Measurements from ENCODE around the gene TRABD2B.

TRABD2B gene

DNA sequence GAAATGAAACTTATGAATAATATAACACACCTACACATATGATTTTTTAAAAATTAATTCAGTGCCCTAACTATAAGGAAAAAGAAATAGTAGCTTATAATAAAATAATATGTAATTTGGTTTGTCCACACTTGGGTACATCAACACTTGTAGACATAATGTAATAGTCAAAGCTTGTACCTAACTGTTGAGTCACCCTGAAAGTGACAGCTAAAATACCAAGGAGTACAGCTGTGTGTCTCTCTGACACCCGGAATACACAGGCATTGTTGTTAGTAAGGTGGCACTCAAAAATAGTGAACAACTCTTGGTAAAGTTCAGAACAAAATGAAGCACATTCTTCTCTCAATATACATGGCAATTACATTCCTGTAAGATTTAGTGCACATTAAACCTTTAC is 243.4 kb downstream of the TRABD2B start:
- DNase-seq: no peak
- intact Hi-C loops (cut with DNase I): no loop called here

DNA sequence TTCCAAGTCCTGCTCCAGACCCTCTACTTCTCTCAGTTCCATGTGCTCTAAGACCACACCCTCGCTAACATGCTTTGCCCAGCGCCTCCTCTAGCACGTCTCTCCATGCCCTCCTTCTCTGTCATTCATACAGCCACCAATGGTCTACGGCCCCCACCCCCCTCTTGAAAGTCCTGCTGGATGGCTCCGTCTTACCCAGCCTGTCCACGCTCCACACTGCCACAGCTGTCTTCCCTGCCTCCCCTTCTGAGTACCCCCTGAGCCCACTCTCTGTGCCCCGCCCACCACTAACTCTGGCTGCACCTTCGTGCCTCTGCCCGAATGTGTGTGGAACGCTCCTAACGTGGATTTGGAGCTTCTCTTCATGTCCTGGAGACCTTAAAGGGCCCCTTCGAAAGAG is 244.6 kb downstream of the TRABD2B start:
- intact Hi-C loops (cut with DNase I): no loop called here
- peak in 1 of 10 donors; percentile 74 for DNase-seq

DNA sequence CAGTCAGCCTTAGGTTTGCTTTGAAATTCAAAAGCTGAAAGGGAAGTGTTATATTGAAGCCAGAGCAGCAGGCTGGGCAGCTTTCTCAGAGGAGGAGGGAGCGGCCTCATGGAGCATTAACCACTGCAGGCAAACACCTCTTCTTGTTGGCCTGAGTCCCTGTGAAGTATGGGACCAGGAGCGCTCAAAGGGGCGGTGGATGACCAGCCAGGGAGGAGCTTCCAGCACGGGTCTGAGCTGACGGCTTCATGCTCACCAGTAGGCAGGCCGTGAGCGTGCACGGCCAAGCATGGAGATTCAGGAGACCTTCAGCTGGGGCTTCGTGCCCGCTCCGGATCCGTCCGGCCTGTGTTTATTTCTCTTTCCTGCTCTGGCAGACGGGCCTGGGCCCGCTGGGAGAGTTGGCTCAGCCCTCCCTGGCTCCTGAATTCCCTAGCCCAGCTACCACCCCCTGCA is 245.2 kb downstream of the TRABD2B start:
- intact Hi-C loops (cut with DNase I): no loop called here
- DNase-seq: peak in 1 of 10 donors; percentile 81

DNA sequence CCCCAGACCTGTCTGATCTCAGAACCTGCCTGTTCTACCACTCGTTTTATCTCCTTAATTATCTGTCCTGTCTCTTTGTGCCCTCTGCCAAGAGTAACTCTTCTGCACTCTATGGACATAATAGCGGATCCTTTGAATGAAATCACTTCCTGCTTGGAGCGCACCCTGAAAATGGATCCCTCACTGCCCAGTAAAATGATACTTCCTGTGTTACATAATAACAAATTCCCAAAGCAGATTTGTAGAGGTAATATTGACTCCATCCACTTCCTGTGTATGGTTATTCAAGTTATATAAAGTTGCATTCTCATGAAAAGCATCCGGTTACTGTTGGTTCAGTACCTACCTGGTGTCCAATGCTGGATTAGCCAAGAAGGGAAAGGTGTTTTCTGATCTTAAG is 246.0 kb downstream of the TRABD2B start:
- intact Hi-C loops (cut with DNase I): no loop called here
- no peak for DNase-seq

DNA sequence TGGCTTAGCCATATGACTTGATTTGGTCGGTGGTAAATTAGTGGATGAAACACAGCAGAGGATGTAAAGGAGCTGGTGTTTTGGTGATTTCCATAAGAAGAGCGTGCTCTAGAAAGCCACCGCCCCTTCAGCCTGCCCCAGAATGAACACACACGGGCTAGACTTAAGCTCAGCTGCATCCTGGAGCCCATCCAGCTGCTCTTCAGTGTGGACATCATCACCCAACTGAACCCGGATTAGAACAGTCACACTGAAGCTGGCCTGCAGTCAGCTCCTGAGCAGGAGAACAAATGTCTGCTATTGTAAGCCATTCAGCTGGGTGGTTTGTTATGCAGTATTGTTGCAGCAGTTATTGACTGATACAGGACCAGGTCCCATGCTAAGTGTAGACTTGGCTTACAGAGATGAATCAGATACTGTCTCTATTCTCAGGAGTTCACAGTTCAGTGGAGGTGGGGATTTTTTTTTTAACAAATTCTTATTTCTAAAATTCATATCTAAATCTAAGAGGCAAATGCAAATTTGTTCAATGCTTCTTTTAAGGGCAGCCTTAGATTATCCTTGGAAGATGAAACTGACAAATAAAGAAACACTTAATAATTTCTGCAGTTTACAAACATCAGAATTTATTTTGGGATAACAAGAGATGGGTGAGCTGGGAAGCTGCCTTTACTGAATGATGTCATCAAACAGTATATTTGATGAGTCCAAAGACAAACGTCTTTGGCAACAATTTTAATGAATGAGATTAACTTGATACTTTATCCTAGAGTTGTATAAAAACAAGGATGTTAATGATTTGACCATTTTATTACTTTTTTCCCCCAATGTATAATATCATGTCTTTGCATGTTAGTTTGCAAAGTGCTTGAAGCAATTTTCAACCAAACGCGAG is 251.2 kb downstream of the TRABD2B start:
- no peak for DNase-seq
- intact Hi-C loops (cut with DNase I): no loop called here

DNA sequence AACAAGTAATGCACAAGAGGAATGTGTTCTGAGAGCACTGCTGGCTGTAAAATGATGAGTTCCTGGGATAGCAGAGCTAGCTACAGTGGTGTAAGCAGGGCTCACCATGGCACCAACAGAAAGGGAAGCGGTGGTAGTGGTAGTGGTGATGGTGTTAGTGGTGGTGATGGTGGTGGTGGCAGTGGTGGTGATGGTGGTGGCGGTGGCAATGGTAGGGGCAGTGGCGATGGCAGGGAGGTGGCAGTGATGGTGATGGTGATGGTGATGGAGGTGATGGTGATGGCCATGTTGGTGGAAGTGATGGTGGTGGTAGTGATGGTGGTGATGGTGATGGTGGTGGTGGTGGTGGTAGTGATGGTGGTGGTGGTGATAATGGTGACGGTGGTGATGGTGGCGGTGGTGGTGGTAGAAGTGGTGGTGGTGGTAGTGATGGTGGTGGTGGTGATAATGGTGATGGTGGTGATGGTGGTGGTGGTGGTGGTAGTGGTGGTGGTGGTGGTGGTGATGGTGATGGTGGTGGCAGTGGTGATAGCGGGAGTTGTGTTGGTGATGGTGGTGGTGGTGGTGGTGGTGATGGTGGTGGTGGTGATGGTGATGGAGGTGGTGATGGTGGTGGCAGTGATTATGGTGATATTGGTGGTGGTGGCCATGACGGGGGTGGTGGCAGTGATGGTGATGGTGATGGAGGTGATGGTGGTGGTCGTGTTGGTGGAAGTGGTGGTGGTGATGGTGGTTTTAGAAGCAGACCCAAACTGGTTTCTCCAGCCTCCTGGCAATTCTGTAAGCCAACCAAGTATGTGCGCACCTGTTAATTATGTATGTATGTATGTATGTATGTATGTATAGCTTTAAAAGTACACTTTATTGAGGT is 254.1 kb downstream of the TRABD2B start:
- intact Hi-C loops (cut with DNase I): no loop called here
- DNase-seq: no peak

DNA sequence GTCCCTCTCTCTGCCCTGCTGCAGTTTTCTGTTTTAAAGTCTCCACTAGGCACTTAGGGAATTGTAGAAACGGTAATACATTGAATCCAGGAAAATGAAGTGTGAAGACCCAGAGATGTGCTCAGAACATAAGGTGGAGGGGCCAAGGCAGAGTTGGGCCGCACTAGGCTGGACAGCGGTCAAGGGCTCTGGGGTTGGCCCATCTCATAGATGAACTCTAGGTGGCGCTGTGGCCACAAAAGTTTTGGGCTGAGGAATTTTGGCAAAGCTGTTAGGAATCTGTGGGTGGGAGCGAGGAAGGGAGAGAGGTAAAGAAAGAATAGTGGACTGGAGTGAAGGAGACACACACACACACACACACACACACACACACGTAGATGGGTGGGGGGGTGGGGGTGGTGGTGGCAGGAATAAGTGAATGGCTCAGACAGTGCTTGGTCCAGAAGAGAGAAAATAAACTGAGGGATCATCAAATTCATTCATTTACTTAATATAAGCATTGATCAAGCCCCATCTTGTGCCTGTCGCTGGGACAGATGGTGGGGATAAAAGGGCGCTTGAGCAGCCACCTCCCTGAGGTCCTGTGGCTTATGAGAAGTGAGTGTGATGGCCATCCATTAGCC is 258.5 kb downstream of the TRABD2B start:
- DNase-seq: peak in 5 of 10 donors; percentile 28 to 85 (median 49)
- intact Hi-C loops (cut with DNase I): loop anchor here (5.0 to 10.0 kb wide), 2 partner anchors 256 to 464 kb away; partner anchors contain the start of gene TRABD2B

DNA sequence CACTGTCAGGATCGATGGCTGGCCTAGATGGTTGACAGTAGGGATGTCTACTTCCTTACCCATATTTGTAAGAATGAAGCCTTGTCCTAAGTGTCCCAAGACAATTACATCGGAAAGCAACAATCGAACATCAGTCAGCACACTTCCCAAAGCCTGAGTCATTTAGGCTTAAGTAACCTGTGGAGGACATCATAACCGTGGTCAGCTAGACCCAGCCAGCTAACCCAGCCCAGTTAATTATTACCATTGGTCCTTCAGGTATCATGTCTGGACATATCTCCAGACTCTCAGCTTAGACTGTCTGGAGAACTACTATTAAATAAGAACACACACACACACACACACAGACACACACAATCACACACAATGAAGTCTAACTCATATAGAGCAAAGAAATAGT is 264.7 kb downstream of the TRABD2B start:
- intact Hi-C loops (cut with DNase I): loop anchor here (10.0 kb wide), 1 partner anchor 262 kb away; the partner anchor contains the start of gene TRABD2B

DNA sequence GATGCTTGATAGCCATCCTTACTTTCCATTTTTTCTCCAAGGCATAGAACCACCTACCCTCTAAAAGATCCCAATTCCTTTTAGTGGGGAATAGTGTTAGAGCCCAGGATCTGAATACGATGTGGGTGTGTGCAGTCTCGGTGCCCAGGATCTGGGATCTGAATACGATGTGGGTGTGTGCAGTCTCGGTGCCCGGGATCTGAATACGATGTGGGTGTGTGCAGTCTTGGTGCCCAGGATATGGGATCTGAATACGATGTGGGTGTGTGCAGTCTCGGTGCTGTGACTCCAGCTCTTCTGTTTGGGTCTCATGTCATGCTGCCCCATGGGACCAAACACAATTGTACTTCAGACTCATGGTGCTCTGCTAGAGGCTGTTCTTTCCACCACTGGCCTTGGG is 265.5 kb downstream of the TRABD2B start:
- DNase-seq: peak in 4 of 10 donors; percentile 13 to 82 (median 62)
- intact Hi-C loops (cut with DNase I): loop anchor here (10.0 kb wide), 1 partner anchor 263 kb away; the partner anchor contains the start of gene TRABD2B

More for the DNA sequence above, 264.7 kb downstream of the TRABD2B start:
- no peak for DNase-seq

DNA sequence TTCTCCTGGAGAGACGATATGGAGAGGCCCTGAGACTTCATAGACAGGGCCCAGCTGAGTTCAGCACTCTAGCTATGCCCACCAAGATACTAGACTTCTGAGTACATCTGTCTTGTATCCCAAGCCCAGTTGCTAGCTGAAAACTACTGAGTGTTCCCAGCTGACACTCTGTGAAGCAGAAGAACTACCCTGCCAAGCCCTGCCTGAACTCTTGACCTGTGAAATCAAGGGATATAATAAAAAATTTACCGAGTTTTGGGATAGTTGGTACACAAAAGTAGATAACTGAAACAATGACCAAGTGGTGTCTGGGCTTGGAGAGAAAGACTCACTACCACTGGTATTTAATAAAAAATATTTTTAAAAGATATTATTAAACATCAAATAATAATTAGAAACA is 267.5 kb downstream of the TRABD2B start:
- intact Hi-C loops (cut with DNase I): loop anchor here (5.0 to 10.0 kb wide), 2 partner anchors 265 to 537 kb away; partner anchors contain the start of genes PDZK1IP1 and TRABD2B

DNA sequence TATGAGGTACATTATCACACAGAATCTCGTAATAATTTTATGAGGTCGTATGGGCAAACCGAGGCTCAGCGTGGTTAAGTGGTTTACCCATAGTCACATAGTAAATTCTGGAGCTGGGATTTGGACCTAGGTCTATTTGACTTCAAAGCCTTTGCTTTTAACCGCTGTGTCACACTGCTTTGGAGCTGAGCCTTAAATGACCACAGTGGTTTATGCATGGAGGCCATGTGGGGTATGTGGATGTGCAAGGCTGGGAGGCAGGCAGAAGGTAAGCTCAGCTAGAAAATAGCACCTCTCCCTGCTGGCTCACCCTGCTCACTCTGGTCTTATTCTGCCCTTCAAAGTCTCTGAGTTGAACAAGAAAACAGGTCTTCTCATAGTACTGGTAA is 269.5 kb downstream of the TRABD2B start:
- DNase-seq: no peak
- intact Hi-C loops (cut with DNase I): loop anchor here (5.0 kb wide), 1 partner anchor 535 kb away; the partner anchor contains the start of gene PDZK1IP1

More for the DNA sequence above, 267.5 kb downstream of the TRABD2B start:
- DNase-seq: no peak

DNA sequence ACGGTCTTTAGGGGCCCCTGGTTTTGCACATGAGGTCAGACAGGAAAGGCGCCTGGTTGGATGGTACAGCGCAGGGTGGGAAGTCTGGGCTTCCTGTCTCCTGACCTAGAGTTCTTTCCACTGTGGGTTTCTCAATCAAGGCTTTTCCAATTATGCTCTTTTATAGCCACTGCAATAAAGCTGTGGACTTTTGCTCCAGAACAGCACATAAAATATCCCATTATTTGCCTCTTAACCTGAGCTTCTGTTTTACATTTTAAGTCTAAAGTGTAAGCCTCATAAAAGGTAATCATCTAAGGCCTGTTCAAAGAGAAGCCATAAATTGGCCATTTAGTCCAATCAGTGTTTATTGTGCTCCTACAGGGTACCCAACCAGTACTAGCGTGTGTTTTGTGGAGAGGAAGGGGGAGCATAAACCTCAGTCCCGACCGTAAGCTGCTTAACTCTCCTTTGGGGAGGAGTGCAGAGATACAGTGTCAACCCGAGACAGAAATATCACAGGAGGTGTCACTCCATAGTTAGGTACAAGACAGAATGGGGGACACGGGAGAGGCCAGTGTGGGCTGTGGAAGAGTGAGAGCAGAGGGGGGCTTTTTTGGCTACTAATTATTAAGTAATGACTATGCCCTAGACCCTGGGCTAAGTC is 270.0 kb downstream of the TRABD2B start:
- intact Hi-C loops (cut with DNase I): loop anchor here (5.0 kb wide), 1 partner anchor 535 kb away; the partner anchor contains the start of gene PDZK1IP1
- DNase-seq: no peak

DNA sequence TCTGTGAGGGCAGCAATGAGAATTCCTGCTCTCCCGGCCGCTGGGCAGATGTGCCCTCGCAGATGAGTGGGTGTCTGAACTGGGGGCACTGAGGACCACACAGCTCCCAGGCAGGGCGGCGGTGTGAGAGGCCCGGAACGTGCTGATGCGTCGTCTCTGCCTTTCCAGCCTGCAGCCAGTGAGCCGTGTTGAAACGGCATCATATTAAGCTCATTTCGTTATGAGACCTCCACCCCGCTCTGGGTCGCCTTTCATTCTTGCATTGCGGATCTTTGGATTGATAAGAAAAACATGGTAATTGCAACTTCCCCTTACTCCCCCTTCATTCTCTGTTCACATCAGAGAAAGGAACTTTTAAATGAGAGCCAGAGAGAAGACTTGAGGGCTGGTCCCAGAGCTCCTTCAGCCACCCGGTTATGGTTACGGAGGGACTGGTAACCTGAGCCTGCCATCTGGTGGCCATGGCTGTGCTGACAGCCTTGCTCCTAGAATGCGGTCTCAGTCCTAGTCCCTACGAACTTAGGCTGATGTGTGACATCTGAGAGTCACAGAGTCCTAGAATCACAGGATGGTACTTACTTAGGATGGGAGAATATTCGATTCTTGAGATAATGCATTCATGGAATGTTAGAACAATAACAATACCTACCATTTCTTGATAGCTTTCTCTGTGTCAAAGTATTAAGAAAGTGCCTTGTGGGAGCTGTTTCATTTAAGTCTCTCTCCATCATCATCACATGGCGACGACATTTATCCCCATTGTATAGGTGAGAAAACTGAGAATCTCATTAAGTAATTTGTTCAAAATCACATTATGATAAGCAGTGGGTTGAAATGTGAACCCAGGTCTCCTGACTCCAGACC is 271.0 kb downstream of the TRABD2B start:
- peak; percentile 57 to 97 (median 84) for DNase-seq
- intact Hi-C loops (cut with DNase I): loop anchor here (1.0 to 5.0 kb wide), 2 partner anchors 294 to 534 kb away; partner anchors contain the start of gene PDZK1IP1

DNA sequence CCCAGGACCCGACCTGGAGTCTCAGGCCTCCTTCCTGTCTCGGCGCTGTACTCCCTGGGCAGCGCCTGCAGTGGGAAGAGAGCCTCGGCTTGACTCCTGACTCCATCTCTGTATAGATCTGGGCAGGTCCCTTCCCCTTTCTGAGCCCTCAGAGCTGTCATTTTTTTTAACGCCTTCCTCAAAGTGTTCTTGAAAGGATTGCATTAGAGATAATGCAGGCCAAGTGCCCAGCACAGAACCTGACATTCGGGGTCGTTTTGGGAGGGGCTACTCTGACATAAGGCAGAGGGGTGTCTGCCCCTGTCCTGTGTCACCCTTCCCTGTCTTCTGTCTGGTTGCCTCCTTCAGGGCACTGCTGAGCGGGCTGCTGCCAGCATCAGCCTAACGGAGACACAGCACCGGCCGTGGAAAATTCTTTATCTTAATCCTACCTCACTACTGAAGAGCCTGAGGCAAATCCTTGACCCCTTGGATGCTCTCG is 271.6 kb downstream of the TRABD2B start:
- intact Hi-C loops (cut with DNase I): loop anchor here (5.0 kb wide), 1 partner anchor 533 kb away; the partner anchor contains the start of gene PDZK1IP1
- no peak for DNase-seq

DNA sequence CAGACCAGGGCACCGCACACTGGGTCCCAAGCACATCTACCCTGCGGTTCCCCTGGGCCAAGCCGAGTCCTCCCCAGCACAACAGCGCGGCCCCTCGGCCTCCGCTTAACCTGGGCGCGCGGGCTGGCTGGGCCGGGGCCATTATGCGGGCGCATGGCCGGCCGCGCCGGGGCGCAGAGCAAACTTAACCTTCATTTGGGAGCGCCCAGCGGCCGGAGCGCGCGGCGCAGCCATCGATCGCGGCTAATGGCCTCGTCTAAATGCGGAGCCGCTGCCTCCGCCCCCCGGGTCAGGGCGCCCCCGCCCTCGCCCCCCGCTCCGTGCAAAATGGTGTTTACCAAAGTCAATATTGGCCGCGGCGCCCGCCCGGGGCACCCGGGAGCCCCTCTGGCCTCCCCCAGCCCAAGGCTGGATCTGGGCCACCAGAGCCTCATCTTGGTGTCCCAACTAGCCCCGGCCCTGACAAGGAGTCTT is 272.1 kb downstream of the TRABD2B start:
- intact Hi-C loops (cut with DNase I): loop anchor here (5.0 kb wide), 1 partner anchor 533 kb away; the partner anchor contains the start of gene PDZK1IP1
- no peak for DNase-seq

DNA sequence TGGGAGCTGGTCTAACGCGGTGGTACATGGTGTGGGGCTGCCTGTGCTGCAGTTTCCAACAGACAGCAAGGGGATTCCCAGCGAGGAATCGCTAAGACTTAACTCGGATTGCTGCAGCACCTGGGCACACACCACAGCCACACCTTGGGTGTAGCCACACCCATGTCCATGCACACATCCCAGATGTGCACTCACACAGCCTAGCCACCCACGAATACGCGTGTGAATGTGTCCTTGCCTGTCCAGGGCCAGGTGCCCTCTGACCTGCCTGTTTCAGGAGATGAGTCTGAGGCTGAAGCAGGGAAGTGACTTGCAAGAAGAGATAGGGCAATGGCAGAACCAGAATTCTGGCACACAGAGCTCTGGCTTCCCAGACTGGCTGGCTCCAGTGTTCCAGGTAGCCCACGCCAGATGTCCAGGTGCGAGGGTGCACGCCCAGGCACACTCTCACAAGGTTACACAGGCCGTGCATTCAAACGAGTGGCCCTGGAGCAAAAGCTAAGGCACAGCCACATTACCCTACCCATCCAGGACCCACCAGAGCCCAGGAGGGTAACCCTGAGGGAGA is 272.7 kb downstream of the TRABD2B start:
- intact Hi-C loops (cut with DNase I): no loop called here
- DNase-seq: no peak

DNA sequence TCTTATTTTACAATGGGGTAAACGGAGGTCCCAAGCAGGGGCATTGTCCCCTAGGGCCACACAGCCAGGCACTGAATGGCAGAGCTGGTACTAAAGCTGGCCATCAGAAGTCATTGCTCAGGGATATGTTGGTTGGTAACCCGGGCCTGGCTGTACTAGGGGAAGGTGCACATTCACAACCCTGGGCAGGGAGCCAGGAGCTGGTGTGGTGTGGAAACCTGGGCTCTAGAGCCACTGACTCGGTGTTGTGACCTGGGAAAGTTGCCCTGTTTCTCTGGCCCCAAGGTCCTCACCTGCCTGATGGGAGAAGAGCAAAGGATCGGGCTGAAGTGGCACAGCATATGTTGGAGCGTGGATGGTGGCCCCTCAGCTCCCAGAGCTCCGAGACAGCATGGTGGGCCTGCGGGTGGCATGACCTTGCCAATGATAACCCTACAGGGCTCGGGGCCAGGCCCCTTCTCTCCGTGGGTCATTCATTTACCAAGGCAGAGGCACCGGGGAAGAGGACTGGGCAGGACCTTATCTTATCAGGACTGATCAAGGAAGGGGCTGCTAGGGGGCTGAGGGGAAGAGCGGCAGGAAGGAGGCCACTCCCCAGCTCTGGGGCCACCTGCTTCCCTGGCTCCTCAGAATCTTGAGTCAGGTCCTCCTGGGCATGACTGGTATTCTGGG is 274.1 kb downstream of the TRABD2B start:
- intact Hi-C loops (cut with DNase I): no loop called here
- DNase-seq: no peak

Measured in posterior cingulate gyrus (tissue), 11 donors.